HG03469 (cell line): ENCODE results near the gene LACTB.
"Not testable (repeated sequence)": the region's sequence is repeated elsewhere in the genome, so short reads cannot be mapped to it uniquely, and the experiment has no call there.

ENCODE experiments used
- ATAC-seq: cut with Tn5 transposase; IDR thresholded peaks from one replicate; pipeline ENCODE4 v1.9.1; 2021; ENCODE audit warnings: mild to moderate bottlenecking, moderate library complexity, moderate number of reproducible peaks; ENCODE audit not compliant: unreplicated experiment

Gene LACTB

GRCh38 chr15:63089260-63090043 is 32.2 kb upstream of the LACTB start:
- ATAC-seq, result no peak

- ATAC-seq, result no peak
Measured at GRCh38 chr15:63090472-63090871, 31.2 kb upstream of the LACTB start.

- ATAC-seq, result no peak
Measured at GRCh38 chr15:63090887-63091286, 30.8 kb upstream of the LACTB start.

- no peak for ATAC-seq
Measured at GRCh38 chr15:63091679-63092446, 29.8 kb upstream of the LACTB start.

DNA sequence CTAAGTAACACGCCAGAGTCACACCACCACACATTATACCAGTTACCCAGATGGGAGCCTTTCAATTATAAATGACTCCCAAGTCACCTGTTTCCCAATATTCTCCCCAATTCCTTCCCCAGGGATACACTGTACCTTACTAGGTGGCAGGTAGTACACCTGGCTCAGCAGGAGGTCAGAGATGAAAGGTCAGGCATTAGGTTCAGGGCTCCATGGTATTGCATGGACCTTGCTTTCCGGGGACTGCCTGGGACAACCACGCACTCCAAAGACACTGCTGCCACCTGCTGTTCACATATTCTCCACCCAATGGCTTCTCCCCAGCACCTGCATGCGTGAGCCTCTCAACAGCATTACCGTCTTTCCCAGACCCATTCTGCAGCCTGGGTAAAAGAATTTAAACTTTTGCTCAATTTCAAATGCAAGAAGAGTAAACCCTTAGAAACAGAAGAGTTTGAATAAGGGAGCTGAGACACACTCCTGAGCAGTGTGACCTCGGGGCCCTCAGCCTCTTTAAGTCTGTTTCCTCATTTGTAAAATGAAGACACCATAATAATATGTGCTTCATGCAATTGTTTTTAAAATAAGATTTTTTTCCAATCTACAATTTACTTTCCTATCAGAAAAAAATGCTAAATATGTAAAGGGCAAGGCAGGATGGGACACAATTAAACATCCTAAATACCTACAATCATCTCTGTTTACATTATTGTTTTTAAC is 28.0 kb upstream of the LACTB start:
- no peak for ATAC-seq

- no peak for ATAC-seq
Measured at GRCh38 chr15:63094495-63094931, 27.1 kb upstream of the LACTB start.

GRCh38 chr15:63096178-63096577 is 25.5 kb upstream of the LACTB start:
- ATAC-seq, result no peak

GRCh38 chr15:63098901-63099300 is 22.8 kb upstream of the LACTB start:
- not testable (repeated sequence) for ATAC-seq

GRCh38 chr15:63099581-63099980 is 22.1 kb upstream of the LACTB start:
- not testable (repeated sequence) for ATAC-seq

DNA sequence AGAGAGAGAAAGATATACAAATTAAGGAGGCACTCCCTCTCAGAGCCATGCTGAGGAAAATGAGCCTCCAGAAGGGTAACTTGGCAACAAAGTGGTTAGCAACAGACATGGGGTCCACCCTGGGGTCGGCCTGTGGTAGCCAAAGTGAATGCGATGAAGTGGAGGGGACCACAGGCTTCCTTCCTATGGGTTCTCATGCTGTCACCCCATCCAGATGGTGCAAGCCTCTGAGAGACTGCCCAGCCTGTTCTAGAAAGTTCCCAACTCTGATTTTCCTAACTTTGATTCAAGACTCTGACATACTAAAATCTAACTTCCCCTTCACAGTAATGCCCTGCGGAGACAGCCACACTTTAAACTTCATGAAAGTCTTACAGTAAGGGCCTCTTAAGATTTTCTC is 18.2 kb upstream of the LACTB start:
- ATAC-seq, result no peak

DNA sequence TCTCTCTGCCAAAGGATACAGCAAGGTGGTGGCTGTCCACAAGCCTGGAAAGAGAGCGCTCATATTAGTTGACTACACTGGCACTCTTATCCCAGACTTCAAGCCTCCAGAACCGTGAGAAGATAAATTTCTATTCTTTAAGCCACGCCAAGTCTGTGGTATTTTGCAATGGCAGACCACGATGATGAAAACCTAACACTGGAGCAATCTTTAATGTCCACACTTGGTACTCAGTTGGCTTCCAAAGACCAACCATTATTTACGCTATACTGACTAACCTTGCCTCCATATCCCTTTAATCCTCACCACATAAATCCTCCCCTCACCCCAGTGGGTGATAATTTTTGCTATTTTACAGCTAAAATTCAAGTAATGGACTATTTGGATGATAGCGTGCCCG is 16.9 kb upstream of the LACTB start:
- ATAC-seq, result no peak

DNA sequence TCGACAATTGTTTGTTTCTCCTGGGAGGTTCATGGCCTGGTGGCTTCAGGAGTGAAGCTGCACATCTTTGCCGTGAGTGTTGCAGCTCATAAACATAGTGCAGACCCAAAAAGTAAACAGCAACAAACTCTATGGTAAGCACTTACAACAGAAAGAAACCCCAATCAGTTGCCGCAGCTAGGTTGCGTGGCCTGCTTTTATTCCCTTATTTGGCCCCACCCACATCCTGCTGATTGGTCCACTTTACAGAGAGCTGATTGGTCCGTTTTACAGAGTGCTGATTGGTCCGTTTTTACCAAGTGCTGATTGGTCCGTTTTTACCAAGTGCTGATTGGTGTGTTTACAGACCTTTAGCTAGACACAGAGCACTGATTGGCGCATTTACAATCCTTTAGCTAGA is 16.3 kb upstream of the LACTB start:
- ATAC-seq, result not testable (repeated sequence)

GRCh38 chr15:63107895-63108546 is 13.6 kb upstream of the LACTB start:
- no peak for ATAC-seq

DNA sequence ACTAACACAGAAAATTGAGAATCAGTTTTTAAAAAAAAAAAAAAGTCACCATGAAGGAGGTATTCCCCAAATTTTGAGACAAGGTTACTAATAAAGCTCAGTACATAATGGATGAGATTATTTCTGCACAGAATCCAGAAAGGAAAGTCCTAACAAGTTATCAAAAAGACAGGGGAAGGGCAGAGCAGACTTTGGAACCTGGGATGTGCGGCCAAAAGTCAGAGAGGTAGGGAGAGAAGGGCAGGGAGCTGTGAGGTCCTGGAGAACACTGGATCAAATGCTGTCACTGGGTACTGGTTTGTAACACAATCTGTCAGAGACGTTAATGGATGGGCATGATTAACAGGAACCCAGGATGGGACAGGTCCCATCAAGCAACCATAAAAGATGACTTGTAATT is 12.2 kb upstream of the LACTB start:
- ATAC-seq, result no peak

GRCh38 chr15:63109920-63110319 is 11.7 kb upstream of the LACTB start:
- ATAC-seq, result no peak

DNA sequence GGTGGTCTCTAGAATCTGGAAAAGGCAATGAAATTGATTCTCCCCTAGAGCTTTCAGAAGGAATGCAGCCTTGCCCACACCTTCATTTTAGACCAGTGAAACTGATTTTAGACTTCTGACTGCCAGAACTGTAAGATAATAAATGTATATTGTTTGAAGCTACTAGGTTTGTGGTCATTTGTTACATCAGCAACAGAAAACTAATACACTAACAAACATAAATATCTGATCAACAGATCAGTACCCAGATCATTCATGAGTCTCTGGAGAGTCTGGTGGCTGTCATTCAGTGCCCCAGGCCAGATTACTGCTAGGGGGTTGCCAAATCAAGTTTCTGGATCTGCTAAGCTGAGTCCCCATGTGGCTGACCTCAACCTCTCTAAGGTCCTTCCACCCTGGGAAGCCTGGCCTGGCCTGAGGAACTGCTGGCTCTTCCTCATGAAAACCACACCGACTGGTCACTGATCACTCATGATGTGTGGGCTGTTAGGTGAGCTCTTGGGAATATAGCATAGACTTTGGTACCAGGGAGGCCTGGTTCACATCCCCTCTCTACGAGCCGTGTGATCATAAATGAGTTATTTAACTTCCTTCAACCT is 11.1 kb upstream of the LACTB start:
- ATAC-seq, result no peak

DNA sequence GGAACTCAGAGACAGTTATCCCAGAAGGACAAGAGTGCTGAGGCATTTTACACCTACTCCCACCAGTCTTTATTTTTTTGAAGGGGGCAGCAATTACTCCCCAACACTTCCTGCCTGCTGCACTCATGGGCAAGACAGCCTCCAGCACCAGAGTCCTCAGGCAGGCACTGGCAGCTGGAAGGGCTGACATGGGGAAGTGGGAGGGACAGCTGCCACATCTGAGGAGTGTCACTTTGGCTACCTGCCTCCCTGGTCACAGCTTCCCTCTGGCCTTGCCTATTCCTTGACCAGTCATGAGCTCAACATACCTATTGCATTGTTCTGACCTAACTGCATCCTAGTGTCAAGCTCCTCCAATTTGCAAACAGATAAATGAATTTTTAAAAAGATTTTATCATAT is 10.2 kb upstream of the LACTB start:
- ATAC-seq, result no peak

DNA sequence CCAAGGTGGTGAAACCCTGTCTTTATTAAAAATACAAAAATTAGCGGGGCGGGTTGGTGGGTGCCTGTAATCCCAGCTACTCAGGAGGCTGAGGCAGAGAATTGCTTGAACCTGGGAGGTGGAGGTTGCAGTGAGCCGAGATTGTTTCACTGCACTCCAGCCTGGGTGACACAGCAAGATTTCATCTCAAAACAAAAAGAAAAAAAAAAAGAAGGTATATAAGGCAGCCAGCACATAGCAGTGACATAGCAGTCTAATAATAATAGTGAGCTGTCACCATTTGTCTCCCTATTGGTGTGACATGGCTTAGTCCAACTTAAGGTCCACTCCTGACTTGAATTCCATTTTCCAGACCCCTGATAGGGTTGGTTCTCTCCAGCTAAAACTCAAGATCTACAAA is 8.8 kb upstream of the LACTB start:
- no peak for ATAC-seq

DNA sequence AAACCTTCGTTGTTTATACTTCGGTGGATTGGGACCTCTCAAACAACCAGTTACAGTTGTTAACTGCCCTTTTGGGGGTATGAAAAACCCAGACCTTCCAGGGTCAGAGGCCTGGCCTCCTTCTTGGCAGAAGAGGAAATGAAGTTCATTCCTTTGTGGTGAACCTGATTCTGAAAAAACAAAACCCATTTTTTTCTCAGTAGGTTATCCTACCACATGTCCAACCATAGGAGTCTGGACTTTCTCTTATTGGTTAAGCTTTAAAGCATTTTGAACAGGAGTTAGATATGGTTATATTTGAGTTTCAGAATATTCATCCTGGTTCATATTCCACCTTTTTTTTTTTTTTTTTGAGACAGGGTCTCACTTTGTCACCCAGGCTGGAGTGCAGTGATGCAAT is 7.2 kb upstream of the LACTB start:
- no peak for ATAC-seq

DNA sequence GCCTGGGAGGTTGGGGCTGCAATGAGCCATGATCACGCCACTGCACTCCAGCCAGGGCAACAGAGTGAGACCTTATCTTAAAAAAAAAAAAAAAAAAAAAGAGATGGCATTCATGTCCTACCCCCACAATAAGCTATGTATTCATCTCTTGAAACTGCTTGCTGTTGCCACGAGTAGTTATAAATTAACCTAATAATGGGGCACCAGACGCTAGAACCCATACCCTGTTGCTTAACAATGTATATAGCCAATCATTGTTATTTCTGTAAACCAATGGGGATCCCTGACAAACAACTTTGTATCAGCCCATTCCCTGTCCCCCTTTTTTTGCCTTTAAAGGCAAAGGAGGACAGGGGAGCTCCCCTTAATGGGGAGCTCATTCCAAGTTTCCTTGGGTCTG is 2.8 kb upstream of the LACTB start:
- no peak for ATAC-seq
